Calu3 (cell line): Measurements from ENCODE around the gene RIN3. TPM values are rescaled to one million over a fixed set of nuclear protein-coding genes. Genes with fewer than 3 reads are reported as not detected.

ENCODE experiments used
- BruUV-seq: library from RNA; stranded (reverse); fragments of 400-500 nt; replicated peaks from 2 replicates; lab custom pipeline; 2021; lab: Mats Ljungman, UMichigan
- CTCF ChIA-PET: fragments of 300-600 bp; sonication (Branson Sonifier 250); formaldehyde crosslinking; loops from one replicate; lab custom pipeline; 2022; ENCODE audit warnings: antibody characterized with exemption; lab: Charles Lee
- DNase-seq: peaks from one replicate; pipeline ENCODE4 v3.0.0; 2022
- H3K27ac Mint-ChIP-seq: one replicate; pipeline ENCODE4 v1.8.0; 2022; ENCODE audit warnings: mixed read lengths; ENCODE audit not compliant: unreplicated experiment
- H3K27me3 Mint-ChIP-seq: one replicate; pipeline ENCODE4 v1.8.0; 2022; ENCODE audit warnings: mixed read lengths; ENCODE audit not compliant: unreplicated experiment
- H3K36me3 Mint-ChIP-seq: one replicate; pipeline ENCODE4 v1.8.0; 2022; ENCODE audit warnings: mild to moderate bottlenecking, moderate library complexity, mixed read lengths; ENCODE audit not compliant: insufficient read depth, unreplicated experiment
- H3K4me1 Mint-ChIP-seq: one replicate; pipeline ENCODE4 v1.8.0; 2022; ENCODE audit warnings: mild to moderate bottlenecking, low read depth, mixed read lengths; ENCODE audit not compliant: unreplicated experiment
- H3K4me3 Mint-ChIP-seq: one replicate; pipeline ENCODE4 v1.8.0; 2022; ENCODE audit warnings: mild to moderate bottlenecking, low read depth, moderate library complexity, mixed read lengths; ENCODE audit not compliant: unreplicated experiment
- H3K9me3 Mint-ChIP-seq: one replicate; pipeline ENCODE4 v1.8.0; 2022; ENCODE audit warnings: low read depth, mixed read lengths; ENCODE audit not compliant: unreplicated experiment
- CTCF ChIP-seq: fragments of 200-600 bp; IDR thresholded peaks from one replicate; pipeline ENCODE4 v1.8.0; 2022; ENCODE audit warnings: antibody characterized with exemption; ENCODE audit not compliant: unreplicated experiment
- intact Hi-C: fragments of 100-400 bp; cut with micrococcal nuclease; formaldehyde crosslinking; loops from one replicate; pipeline ENCODE4 v1.10.0; 2022; ENCODE audit not compliant: unreplicated experiment
- total RNA-seq: library from RNA; stranded (reverse); gene quantifications from 2 replicates; pipeline ENCODE4 v1.2.3, GENCODE V29; 2022

RIN3 gene
- total RNA-seq, 1 experiment from 2014 or later: 13.8 TPM

DNA sequence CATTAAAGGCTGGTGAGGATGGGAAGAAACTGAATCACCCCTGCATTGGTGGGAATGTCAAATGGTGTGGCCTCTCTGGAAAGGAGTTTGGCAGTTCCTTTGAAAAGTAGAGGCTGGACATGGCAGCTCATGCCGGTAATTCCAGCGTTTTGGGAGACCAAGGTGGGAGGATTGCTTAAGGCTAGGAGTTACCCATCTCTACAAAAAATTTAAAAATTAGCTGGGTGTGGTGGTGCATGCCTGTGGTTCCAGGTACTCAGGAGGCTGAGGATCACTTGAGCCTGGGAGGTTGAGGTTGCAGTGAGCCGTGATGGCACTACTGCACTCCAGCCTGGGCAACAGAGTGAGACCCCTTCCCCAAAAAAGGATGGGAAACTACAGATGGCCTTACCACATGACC is 93.7 kb downstream of the RIN3 start:
- DNase-seq: no peak
- intact Hi-C loops: no loop called here
- no peaks in the 10 kb centered on the region for H3K27me3 Mint-ChIP-seq
- CTCF ChIA-PET: no interaction called here
- no peak for TF ChIP-seq CTCF
- H3K36me3 Mint-ChIP-seq: peaks cover 7% of the 10 kb centered on the region
- no peak overlapping the region for H3K4me3 Mint-ChIP-seq
- no TSS peak for BruUV-seq
- H3K27ac Mint-ChIP-seq: no peak overlapping the region
- no peaks in the 10 kb centered on the region for H3K9me3 Mint-ChIP-seq
- H3K4me1 Mint-ChIP-seq: peaks cover 8% of the 10 kb centered on the region

GRCh38 chr14:92607702-92608429 is 94.3 kb downstream of the RIN3 start:
- peaks cover 8% of the 10 kb centered on the region for H3K4me1 Mint-ChIP-seq
- CTCF ChIA-PET: no interaction called here
- intact Hi-C loops: loop anchor here (2.0 kb wide), 1 partner anchor 67 kb away; no protein-coding TSS in a partner anchor
- DNase-seq: no peak
- no peak overlapping the region for H3K27ac Mint-ChIP-seq
- peaks cover 7% of the 10 kb centered on the region for H3K36me3 Mint-ChIP-seq
- no peak for TF ChIP-seq CTCF
- no TSS peak for BruUV-seq
- H3K9me3 Mint-ChIP-seq: no peaks in the 10 kb centered on the region
- no peak overlapping the region for H3K4me3 Mint-ChIP-seq
- H3K27me3 Mint-ChIP-seq: no peaks in the 10 kb centered on the region

DNA sequence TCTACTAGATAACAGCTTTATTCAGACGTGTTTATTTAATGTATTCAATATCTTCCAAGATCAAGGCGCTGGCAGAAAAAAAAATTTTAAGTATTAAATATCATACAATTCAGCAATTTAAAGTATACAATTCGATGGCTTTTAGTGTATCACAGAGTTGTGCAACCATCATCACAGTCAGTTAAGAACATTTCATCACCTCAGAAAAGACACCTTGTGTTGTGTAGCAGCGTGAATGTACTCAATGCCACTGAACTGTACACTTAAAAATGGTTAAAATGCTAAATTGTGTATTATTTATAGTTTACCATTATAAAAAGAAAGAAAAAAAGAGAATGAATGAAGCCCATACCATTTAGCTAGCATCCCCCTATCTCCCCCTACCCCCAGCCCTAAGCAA is 96.4 kb downstream of the RIN3 start:
- H3K27ac Mint-ChIP-seq: no peak overlapping the region
- H3K36me3 Mint-ChIP-seq: peaks cover 7% of the 10 kb centered on the region

DNA sequence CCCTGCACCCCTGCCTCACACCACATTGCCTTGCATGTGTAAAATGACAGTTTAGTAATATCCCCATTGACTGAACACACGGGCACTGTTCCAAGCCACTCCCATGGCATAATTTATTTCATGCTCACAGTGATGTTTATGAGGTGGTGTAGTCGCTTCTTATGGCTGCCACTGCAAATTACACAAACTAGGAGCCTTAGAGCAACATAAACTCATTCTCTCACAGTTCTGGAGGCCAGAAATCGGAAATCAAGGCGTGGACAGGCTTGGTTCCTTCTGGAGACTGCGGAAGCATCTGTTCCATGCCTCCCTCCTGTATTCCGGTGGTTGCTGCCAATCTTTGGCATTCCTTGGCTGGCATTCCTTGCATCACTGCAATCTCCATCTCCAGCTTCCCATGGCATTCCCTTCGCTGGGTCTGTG is 97.3 kb downstream of the RIN3 start:
- no peak for DNase-seq
- BruUV-seq: no TSS peak
- H3K27ac Mint-ChIP-seq: no peak overlapping the region
- H3K27me3 Mint-ChIP-seq: no peaks in the 10 kb centered on the region
- intact Hi-C loops: no loop called here
- TF ChIP-seq CTCF: no peak
- H3K4me1 Mint-ChIP-seq: peaks cover 8% of the 10 kb centered on the region
- CTCF ChIA-PET: no interaction called here
- H3K4me3 Mint-ChIP-seq: no peak overlapping the region
- no peaks in the 10 kb centered on the region for H3K9me3 Mint-ChIP-seq
- H3K36me3 Mint-ChIP-seq: peaks cover 7% of the 10 kb centered on the region

More for the DNA sequence above, 96.4 kb downstream of the RIN3 start:
- no peak overlapping the region for H3K4me3 Mint-ChIP-seq
- DNase-seq: no peak
- intact Hi-C loops: loop anchor here (2.0 kb wide), 1 partner anchor 65 kb away; no protein-coding TSS in a partner anchor
- no peaks in the 10 kb centered on the region for H3K9me3 Mint-ChIP-seq
- TF ChIP-seq CTCF: no peak
- no TSS peak for BruUV-seq
- CTCF ChIA-PET: interaction anchor here (0.6 kb wide), 1 partner anchor 42 kb away, joined by 4 read pairs; no protein-coding TSS in a partner anchor
- peaks cover 8% of the 10 kb centered on the region for H3K4me1 Mint-ChIP-seq
- H3K27me3 Mint-ChIP-seq: no peaks in the 10 kb centered on the region
